ENCODE measurements around the gene IGLL1. TPM values are rescaled to one million over a fixed set of nuclear protein-coding genes. Genes with fewer than 3 reads are reported as not detected.
"Not testable (repeated sequence)": the region's sequence is repeated elsewhere in the genome, so short reads cannot be mapped to it uniquely, and the experiment has no call there.

IGLL1 gene
- total and polyA plus RNA-seq, 10 donors = 0.26 TPM; not detected in 9

GRCh38 chr22:23536821-23537345 is 43.2 kb downstream of the IGLL1 start:
- TF ChIP-seq POLR2A (IDR thresholded peaks at IDR 0.05) = no peak
- peak; percentile 24 for DNase-seq
- Histone ChIP-seq H3K27me3 (replicated peaks in 1 of 7) (no peaks in the 10 kb centered on the region), H3K36me3 (no peaks in the 10 kb centered on the region), H3K27ac (peak overlapping the region in 2 of 8 donors; percentile 8 to 52), H3K9me3 (no peaks in the 10 kb centered on the region), H3K4me1 (peaks cover 0 to 60% (median 30%) of the 10 kb centered on the region in 6 donors), H3K4me3 (no peak overlapping the region)
- intact Hi-C loops (cut with DNase I; ENCODE audit: low total_unique reads) = loop anchor here (10.0 kb wide), 1 partner anchor 132 kb away; no protein-coding TSS in a partner anchor
- WGBS, 5 donors = 86 to 90% (median 88%) methylated on average over 17 of the region's 17 CpGs

DNA sequence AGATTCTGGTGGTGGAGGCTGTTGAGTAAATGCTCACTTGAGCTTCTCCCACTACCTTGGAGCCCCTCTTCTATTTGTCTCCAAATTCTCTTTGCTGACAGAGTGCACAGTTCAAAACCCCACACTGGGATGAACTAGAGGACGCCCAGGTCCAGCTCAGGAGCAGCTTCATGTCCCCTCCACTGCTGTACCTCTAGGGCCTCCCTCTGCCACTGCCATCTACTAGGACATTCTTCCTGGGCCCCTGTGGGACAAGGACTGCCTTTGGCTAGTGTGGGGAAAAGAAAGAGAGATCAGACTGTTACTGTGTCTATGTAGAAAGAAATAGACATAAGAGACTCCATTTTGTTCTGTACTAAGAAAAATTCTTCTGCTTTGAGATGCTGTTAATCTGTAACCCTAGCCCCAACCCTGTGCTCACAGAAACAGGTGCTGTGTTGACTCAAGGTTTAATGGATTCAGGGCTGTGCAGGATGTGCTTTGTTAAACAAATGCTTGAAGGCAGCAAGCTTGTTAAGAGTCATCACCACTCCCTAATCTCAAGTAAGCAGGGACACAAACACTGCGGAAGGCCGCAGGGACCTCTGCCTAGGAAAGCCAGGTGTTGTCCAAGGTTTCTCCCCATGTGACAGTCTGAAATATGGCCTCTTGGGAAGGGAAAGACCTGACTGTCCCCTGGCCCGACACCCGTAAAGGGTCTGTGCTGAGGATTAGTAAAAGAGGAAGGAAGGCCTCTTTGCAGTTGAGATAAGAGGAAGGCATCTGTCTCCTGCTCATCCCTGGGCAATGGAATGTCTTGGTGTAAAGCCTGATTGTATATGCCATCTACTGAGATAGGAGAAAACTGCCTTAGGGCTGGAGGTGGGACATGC is 44.1 kb downstream of the IGLL1 start:
- H3K36me3 ChIP-seq; H3K4me3 ChIP-seq; H3K9me3 ChIP-seq; H3K27me3 ChIP-seq (replicated peaks in 1 of 7): not testable (repeated sequence)
- WGBS, 5 donors = 39 to 54% (median 47%) methylated on average over 5 of the region's 5 CpGs
- intact Hi-C loops (cut with DNase I; ENCODE audit: low total_unique reads) = loop anchor here (10.0 kb wide), 1 partner anchor 131 kb away; no protein-coding TSS in a partner anchor
- peak; percentile 53 for DNase-seq
- peaks cover 0 to 57% (median 30%) of the 10 kb centered on the region in 6 donors for H3K4me1 ChIP-seq
- peak overlapping the region in 1 of 8 donors; percentile 11 for H3K27ac ChIP-seq

DNA sequence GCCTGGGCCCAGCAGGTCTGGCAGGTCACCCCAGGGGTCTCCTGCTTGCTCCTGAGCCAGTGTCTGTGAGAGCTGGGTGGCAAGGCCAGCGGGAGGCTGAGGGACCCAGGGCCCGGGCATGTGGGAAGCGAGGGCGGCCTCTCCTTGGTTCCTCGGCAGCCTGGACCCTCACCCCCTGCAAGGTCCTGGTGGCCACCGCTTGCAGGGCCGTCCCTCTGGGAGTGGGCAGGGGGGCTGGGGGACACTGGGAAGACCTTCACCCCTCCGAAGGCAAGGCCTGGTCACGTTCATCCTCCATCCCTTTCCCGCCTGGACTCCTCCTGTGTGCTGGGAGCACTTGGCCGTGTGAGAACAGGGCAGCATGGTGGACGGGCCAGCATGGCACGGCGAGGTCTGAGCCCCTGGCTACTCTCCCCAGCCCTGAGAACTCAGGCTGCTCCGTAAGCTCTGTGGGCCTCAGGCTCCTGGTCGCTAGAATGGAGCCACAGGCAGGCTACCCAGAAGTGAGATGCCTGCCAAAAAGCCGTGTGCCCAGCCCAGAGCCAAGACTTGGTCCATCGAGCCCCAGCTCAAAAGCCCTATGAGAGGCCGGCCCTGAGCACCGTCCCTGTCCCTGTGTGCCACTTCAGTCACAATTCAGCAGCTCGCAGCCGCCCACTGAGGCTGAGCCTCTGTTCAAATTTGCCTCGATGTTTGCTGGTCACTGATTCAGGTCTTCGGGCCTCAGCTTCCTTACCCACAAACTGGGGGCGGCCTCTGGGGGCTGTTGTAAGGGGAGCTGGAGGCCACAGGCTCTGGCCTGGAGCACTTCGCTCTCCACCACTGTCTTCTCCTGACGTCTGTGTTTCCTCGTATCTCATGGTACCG is 45.0 kb downstream of the IGLL1 start:
- Histone ChIP-seq H3K4me1 (peaks cover 0 to 57% (median 30%) of the 10 kb centered on the region in 6 donors), H3K36me3 (no peaks in the 10 kb centered on the region), H3K27ac (peak overlapping the region in 4 of 8 donors; percentile 31 to 62 (median 48)), H3K27me3 (replicated peaks in 1 of 7) (peaks cover 0 to 7% (median 0%) of the 10 kb centered on the region in 7 donors), H3K4me3 (no peak overlapping the region), H3K9me3 (no peaks in the 10 kb centered on the region)
- intact Hi-C loops (cut with DNase I; ENCODE audit: low total_unique reads) = loop anchor here (10.0 kb wide), 1 partner anchor 130 kb away; no protein-coding TSS in a partner anchor
- DNase-seq = peak; percentile 68
- TF ChIP-seq POLR2A (IDR thresholded peaks at IDR 0.05) (no peak), CTCF (IDR thresholded peaks at IDR 0.05 in 8 of 11, conservative IDR thresholded peaks at IDR 0.05 in 3 of 11) (no peak), POLR2AphosphoS5 (IDR thresholded peaks at IDR 0.05) (no peak)
- 84 to 93% (median 92%) methylated on average over 16 to 29 of the region's 29 CpGs for WGBS, 5 donors

GRCh38 chr22:23534201-23534850 is 45.8 kb downstream of the IGLL1 start:
- Histone ChIP-seq H3K9me3 (no peaks in the 10 kb centered on the region), H3K4me3 (no peak overlapping the region), H3K27ac (peak overlapping the region in 5 of 8 donors; percentile 31 to 62 (median 51)), H3K27me3 (replicated peaks in 1 of 7) (peaks cover 0 to 7% (median 0%) of the 10 kb centered on the region in 7 donors), H3K36me3 (no peaks in the 10 kb centered on the region), H3K4me1 (peaks cover 0 to 53% (median 26%) of the 10 kb centered on the region in 6 donors)
- WGBS, 5 donors = 83 to 86% (median 85%) methylated on average over 8 to 10 of the region's 10 CpGs
- DNase-seq = peak; percentile 69
- intact Hi-C loops (cut with DNase I; ENCODE audit: low total_unique reads) = loop anchor here (10.0 kb wide), 1 partner anchor 130 kb away; no protein-coding TSS in a partner anchor
- no peak for TF ChIP-seq CTCF (IDR thresholded peaks at IDR 0.05 in 8 of 11, conservative IDR thresholded peaks at IDR 0.05 in 3 of 11)
- TF ChIP-seq POLR2AphosphoS5 (IDR thresholded peaks at IDR 0.05) = no peak
- no peak for TF ChIP-seq POLR2A (IDR thresholded peaks at IDR 0.05)

Measured in spleen (tissue), 11 donors.